Activated T-helper 1 cell treated with Interleukin-2 at 50 U/mL for 16 hours (primary cell): Measurements from ENCODE around the gene RMI2.

Experiments
- DNase-seq: peaks from one replicate; pipeline ENCODE4 v3.0.0-alpha.2; 2020; ENCODE audit warnings: low read depth

Gene RMI2

GRCh38 chr16:11328172-11329070 is 16.8 kb upstream of the RMI2 start:
- peak; percentile 19 for DNase-seq

- DNase-seq = no peak
Measured at GRCh38 chr16:11329071-11329491, 16.2 kb upstream of the RMI2 start.

GRCh38 chr16:11329891-11330290 is 15.4 kb upstream of the RMI2 start:
- DNase-seq = no peak

- no peak for DNase-seq
Measured at GRCh38 chr16:11330526-11331237, 14.6 kb upstream of the RMI2 start.

GRCh38 chr16:11331967-11332366 is 13.3 kb upstream of the RMI2 start:
- DNase-seq = no peak

- DNase-seq = no peak
Measured at GRCh38 chr16:11333010-11333409, 12.2 kb upstream of the RMI2 start.

- no peak for DNase-seq
Measured at GRCh38 chr16:11333702-11334101, 11.6 kb upstream of the RMI2 start.

GRCh38 chr16:11334831-11335404 is 10.3 kb upstream of the RMI2 start:
- DNase-seq = no peak

GRCh38 chr16:11339075-11339474 is 6.2 kb upstream of the RMI2 start:
- no peak for DNase-seq

GRCh38 chr16:11340710-11341109 is 4.5 kb upstream of the RMI2 start:
- DNase-seq = no peak

GRCh38 chr16:11341371-11341770 is 3.9 kb upstream of the RMI2 start:
- DNase-seq = no peak

- no peak for DNase-seq
Measured at GRCh38 chr16:11342021-11342855, 3.0 kb upstream of the RMI2 start.

- no peak for DNase-seq
Measured at GRCh38 chr16:11346700-11347319, 1.6 kb downstream of the RMI2 start.

- no peak for DNase-seq
Measured at GRCh38 chr16:11347831-11348230, 2.6 kb downstream of the RMI2 start.

- no peak for DNase-seq
Measured at GRCh38 chr16:11348737-11349598, 3.7 kb downstream of the RMI2 start.

GRCh38 chr16:11349599-11350276 is 4.5 kb downstream of the RMI2 start:
- no peak for DNase-seq

GRCh38 chr16:11350519-11350918 is 5.3 kb downstream of the RMI2 start:
- no peak for DNase-seq

GRCh38 chr16:11350921-11351335 is 5.7 kb downstream of the RMI2 start:
- no peak for DNase-seq

- no peak for DNase-seq
Measured at GRCh38 chr16:11353158-11353557, 7.9 kb downstream of the RMI2 start.

- no peak for DNase-seq
Measured at GRCh38 chr16:11354407-11354732, 9.1 kb downstream of the RMI2 start.
